HepG2 (cell line): ENCODE data around the gene CYP17A1. TPM values are rescaled to one million over a fixed set of nuclear protein-coding genes. Genes with fewer than 3 reads are reported as not detected.

Experiments used
- DNMT1 ChIP-seq: sonication (generic); formaldehyde crosslinking; IDR thresholded peaks from 2 replicates; pipeline ENCODE4 v1.5.1; 2020; ENCODE audit warnings: mild to moderate bottlenecking, missing genetic modification reagents
- ESRRA ChIP-seq: sonication (generic); formaldehyde crosslinking; IDR thresholded peaks from 2 replicates; pipeline ENCODE4 v1.5.1; 2020; ENCODE audit warnings: mild to moderate bottlenecking, low read depth, missing genetic modification reagents
- HIVEP1 ChIP-seq: sonication (generic); formaldehyde crosslinking; IDR thresholded peaks from 2 replicates; pipeline ENCODE4 v1.4.0; 2020; ENCODE audit warnings: mild to moderate bottlenecking, missing genetic modification reagents
- HNRNPL ChIP-seq: fragments of 200-400 bp; formaldehyde crosslinking; IDR thresholded peaks from 2 replicates; pipeline ENCODE4 v1.6.1; 2017; ENCODE audit warnings: mild to moderate bottlenecking, low read depth, low read length
- KMT2B ChIP-seq: IDR thresholded peaks from 2 replicates; pipeline ENCODE4 v1.6.1; 2016; ENCODE audit warnings: missing genetic modification reagents, missing compliant biosample characterization
- MYC ChIP-seq: sonication (generic); formaldehyde crosslinking; IDR thresholded peaks from 2 replicates; pipeline ENCODE4 v1.9.0; 2021; ENCODE audit warnings: missing genetic modification reagents, borderline replicate concordance
- NFE2 ChIP-seq: sonication (generic); formaldehyde crosslinking; IDR thresholded peaks from 2 replicates; pipeline ENCODE4 v1.4.0; 2020; ENCODE audit warnings: missing genetic modification reagents
- POGZ ChIP-seq: sonication (generic); formaldehyde crosslinking; IDR thresholded peaks from 2 replicates; pipeline ENCODE4 v1.4.0; 2020; ENCODE audit warnings: mild to moderate bottlenecking, missing genetic modification reagents
- RORA ChIP-seq: sonication (generic); formaldehyde crosslinking; IDR thresholded peaks from 2 replicates; pipeline ENCODE4 v1.5.0; 2020; ENCODE audit warnings: mild to moderate bottlenecking, missing genetic modification reagents, moderate library complexity
- SMAD1 ChIP-seq: sonication (generic); formaldehyde crosslinking; IDR thresholded peaks from 2 replicates; pipeline ENCODE4 v1.4.0; 2020; ENCODE audit warnings: missing genetic modification reagents, low read depth, mild to moderate bottlenecking, borderline replicate concordance
- TEAD2 ChIP-seq: sonication (generic); formaldehyde crosslinking; IDR thresholded peaks from 2 replicates; pipeline ENCODE4 v1.9.0; 2021; ENCODE audit warnings: missing genetic modification reagents
- THAP11 ChIP-seq: IDR thresholded peaks from 2 replicates; pipeline ENCODE4 v1.6.1; 2016; ENCODE audit warnings: missing biosample characterization, missing genetic modification reagents
- ZNF232 ChIP-seq: sonication (generic); formaldehyde crosslinking; IDR thresholded peaks from 2 replicates; pipeline ENCODE4 v1.4.0; 2020; ENCODE audit warnings: missing genetic modification reagents, borderline replicate concordance
- ZNF292 ChIP-seq: sonication (generic); formaldehyde crosslinking; IDR thresholded peaks from 2 replicates; pipeline ENCODE4 v1.8.1; 2022; ENCODE audit warnings: mild to moderate bottlenecking, low read depth, missing genetic modification reagents, borderline replicate concordance
- ZNF547 ChIP-seq: sonication (generic); formaldehyde crosslinking; IDR thresholded peaks from 2 replicates; pipeline ENCODE4 v1.5.1; 2020; ENCODE audit warnings: mild to moderate bottlenecking, missing genetic modification reagents
- ZNF569 ChIP-seq: sonication (generic); formaldehyde crosslinking; IDR thresholded peaks from 2 replicates; pipeline ENCODE4 v1.5.0; 2020; ENCODE audit warnings: mild to moderate bottlenecking, missing genetic modification reagents, moderate library complexity, borderline replicate concordance
- ZNF614 ChIP-seq: IDR thresholded peaks from 2 replicates; pipeline ENCODE4 v1.6.1; 2018; ENCODE audit warnings: missing biosample characterization, missing genetic modification reagents, inconsistent platforms, borderline replicate concordance
- polyA plus RNA-seq, 8 experiments: library from polyadenylated mRNA; depleted of rRNA in 3 of 8; stranded (reverse) in 7 of 8; unstranded in 1 of 8; fragments of >200 nt; fragmentation: Illumina TruSeq in 4 of 8; extraction: Trizol in 4 of 8; gene quantifications; 2 replicates each; pipeline versions ENCODE4 v1.2.1 to v1.2.3, GENCODE V29; 2011 to 2016; ENCODE audit warnings: low read depth in 4 of 8, missing spikeins in 1 of 8, mixed read lengths in 1 of 8; ENCODE audit not compliant: insufficient read depth in 1 of 8
- total RNA-seq, 5 experiments: library from RNA; depleted of rRNA; stranded (reverse); fragments of >200 nt; fragmentation: Illumina TruSeq; extraction: Trizol; gene quantifications; 2 replicates each; pipeline ENCODE4 v1.2.3, GENCODE V29; 2016; ENCODE audit warnings: low read depth in 1 of 5
- TF ChIP-seq, protein P1 (sequence below): sonication (generic); formaldehyde crosslinking; conservative IDR thresholded peaks from 2 replicates; pipeline ENCODE4 v1.5.0; 2020; ENCODE audit warnings: missing genetic modification reagents
- TF ChIP-seq, protein P2 (sequence below): sonication (generic); formaldehyde crosslinking; IDR thresholded peaks from 2 replicates; pipeline ENCODE4 v1.4.0; 2020; ENCODE audit warnings: missing genetic modification reagents
- TF ChIP-seq, protein P3 (sequence below): sonication (generic); formaldehyde crosslinking; IDR thresholded peaks from 2 replicates; pipeline ENCODE4 v1.5.0; 2020; ENCODE audit warnings: missing genetic modification reagents
- TF ChIP-seq, protein P4 (sequence below): sonication (generic); formaldehyde crosslinking; IDR thresholded peaks from 2 replicates; pipeline ENCODE4 v1.4.0; 2020; ENCODE audit warnings: missing genetic modification reagents
- TF ChIP-seq, protein P5 (sequence below): sonication (generic); formaldehyde crosslinking; IDR thresholded peaks from 2 replicates; pipeline ENCODE4 v1.5.1; 2020; ENCODE audit warnings: mild to moderate bottlenecking, missing genetic modification reagents, moderate library complexity

CYP17A1 gene
- total and polyA plus RNA-seq, 2 of the 13 experiments (the other 11 are each of a cell fraction or from before 2014, with no cell fraction given) = 0.13 to 1.1 TPM

DNA sequence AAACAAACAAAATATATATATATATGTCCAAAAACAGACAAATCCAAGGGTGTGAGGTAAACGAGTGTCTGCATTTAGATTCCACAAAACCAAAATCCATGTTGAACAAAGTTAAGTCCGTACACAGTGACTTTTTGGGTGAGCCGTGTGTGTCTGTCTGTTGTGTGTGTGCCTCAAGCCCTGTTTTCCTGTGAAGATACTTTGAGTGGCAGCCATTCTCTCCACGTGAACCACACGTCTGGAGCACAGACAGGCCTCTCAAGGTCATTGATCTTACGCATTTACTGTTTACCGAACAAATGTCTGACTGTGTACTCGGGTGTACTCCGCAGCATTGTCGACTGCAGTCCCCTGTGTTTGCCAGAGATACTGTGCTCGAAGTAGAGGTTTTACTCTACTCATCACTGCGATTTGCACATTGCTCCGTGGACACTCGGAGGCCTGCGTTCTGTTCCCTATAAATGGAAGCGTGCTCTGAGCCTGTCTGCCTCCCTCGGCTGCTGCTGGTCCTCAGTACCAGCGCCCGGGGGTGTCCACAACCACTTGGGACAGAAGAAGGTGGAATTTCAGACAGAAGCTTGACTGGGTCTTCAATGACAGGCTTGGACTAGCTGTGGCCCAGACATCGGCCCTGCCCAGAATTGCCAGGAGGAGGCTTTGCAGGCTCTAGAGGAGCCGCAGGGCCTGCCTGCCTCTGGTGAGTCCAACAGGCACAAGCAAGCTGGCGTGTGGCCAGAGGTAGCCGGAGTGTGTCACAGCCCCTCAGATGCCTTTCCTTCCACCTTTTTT, 22.1 kb downstream of the CYP17A1 start (continued):
- TF ChIP-seq, protein P1, sequence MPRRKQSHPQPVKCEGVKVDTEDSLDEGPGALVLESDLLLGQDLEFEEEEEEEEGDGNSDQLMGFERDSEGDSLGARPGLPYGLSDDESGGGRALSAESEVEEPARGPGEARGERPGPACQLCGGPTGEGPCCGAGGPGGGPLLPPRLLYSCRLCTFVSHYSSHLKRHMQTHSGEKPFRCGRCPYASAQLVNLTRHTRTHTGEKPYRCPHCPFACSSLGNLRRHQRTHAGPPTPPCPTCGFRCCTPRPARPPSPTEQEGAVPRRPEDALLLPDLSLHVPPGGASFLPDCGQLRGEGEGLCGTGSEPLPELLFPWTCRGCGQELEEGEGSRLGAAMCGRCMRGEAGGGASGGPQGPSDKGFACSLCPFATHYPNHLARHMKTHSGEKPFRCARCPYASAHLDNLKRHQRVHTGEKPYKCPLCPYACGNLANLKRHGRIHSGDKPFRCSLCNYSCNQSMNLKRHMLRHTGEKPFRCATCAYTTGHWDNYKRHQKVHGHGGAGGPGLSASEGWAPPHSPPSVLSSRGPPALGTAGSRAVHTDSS (CRISPR knock-in tag) = no peak
- TF ChIP-seq HIVEP1 (CRISPR knock-in tag) (peak; percentile 48; the same call in 1 of the 2 replicates), DNMT1 (CRISPR knock-in tag) (no peak), ZNF614 (0 out of 2 replicates have a peak, but pooled peaks have one; percentile 17), SMAD1 (CRISPR knock-in tag) (no peak), ZNF547 (CRISPR knock-in tag) (0 out of 2 replicates have a peak, but pooled peaks have one; percentile 23), ZNF569 (CRISPR knock-in tag) (no peak), RORA (peak; percentile 69; the same call in 1 of the 2 replicates), ESRRA (CRISPR knock-in tag) (peak; percentile 83), ZNF232 (CRISPR knock-in tag) (peak; percentile 67; the same call in 1 of the 2 replicates), TEAD2 (no peak; the same call in 1 of the 2 replicates), KMT2B (CRISPR knock-in tag) (peak; percentile 40; the same call in 1 of the 2 replicates), HNRNPL (no peak), ZNF292 (CRISPR knock-in tag) (peak; percentile 39; the same call in 1 of the 2 replicates), MYC (peak; percentile 38; the same call in 1 of the 2 replicates), POGZ (CRISPR knock-in tag) (no peak), NFE2 (CRISPR knock-in tag) (no peak), THAP11 (CRISPR knock-in tag) (peak; percentile 76)
- TF ChIP-seq, protein P2, sequence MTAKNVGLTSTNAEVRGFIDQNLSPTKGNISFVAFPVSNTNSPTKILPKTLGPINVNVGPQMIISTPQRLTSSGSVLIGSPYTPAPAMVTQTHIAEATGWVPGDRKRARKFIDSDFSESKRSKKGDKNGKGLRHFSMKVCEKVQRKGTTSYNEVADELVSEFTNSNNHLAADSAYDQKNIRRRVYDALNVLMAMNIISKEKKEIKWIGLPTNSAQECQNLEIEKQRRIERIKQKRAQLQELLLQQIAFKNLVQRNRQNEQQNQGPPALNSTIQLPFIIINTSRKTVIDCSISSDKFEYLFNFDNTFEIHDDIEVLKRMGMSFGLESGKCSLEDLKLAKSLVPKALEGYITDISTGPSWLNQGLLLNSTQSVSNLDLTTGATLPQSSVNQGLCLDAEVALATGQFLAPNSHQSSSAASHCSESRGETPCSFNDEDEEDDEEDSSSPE (CRISPR knock-in tag) = peak; percentile 10; the same call in 1 of the 2 replicates
- TF ChIP-seq, protein P3, sequence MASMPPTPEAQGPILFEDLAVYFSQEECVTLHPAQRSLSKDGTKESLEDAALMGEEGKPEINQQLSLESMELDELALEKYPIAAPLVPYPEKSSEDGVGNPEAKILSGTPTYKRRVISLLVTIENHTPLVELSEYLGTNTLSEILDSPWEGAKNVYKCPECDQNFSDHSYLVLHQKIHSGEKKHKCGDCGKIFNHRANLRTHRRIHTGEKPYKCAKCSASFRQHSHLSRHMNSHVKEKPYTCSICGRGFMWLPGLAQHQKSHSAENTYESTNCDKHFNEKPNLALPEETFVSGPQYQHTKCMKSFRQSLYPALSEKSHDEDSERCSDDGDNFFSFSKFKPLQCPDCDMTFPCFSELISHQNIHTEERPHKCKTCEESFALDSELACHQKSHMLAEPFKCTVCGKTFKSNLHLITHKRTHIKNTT (CRISPR knock-in tag) = no peak
- TF ChIP-seq, protein P4, sequence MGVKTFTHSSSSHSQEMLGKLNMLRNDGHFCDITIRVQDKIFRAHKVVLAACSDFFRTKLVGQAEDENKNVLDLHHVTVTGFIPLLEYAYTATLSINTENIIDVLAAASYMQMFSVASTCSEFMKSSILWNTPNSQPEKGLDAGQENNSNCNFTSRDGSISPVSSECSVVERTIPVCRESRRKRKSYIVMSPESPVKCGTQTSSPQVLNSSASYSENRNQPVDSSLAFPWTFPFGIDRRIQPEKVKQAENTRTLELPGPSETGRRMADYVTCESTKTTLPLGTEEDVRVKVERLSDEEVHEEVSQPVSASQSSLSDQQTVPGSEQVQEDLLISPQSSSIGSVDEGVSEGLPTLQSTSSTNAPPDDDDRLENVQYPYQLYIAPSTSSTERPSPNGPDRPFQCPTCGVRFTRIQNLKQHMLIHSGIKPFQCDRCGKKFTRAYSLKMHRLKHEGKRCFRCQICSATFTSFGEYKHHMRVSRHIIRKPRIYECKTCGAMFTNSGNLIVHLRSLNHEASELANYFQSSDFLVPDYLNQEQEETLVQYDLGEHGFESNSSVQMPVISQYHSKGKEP = 0 out of 2 replicates have a peak, but pooled peaks have one; percentile 37
- TF ChIP-seq, protein P5, sequence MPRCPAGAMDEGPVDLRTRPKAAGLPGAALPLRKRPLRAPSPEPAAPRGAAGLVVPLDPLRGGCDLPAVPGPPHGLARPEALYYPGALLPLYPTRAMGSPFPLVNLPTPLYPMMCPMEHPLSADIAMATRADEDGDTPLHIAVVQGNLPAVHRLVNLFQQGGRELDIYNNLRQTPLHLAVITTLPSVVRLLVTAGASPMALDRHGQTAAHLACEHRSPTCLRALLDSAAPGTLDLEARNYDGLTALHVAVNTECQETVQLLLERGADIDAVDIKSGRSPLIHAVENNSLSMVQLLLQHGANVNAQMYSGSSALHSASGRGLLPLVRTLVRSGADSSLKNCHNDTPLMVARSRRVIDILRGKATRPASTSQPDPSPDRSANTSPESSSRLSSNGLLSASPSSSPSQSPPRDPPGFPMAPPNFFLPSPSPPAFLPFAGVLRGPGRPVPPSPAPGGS (CRISPR knock-in tag) = no peak
